H9 (cell line): ENCODE data around the gene ADI1. TPM values are rescaled to one million over a fixed set of nuclear protein-coding genes. Genes with fewer than 3 reads are reported as not detected.

ENCODE experiments used
- DNase-seq: peaks from one replicate; pipeline ENCODE4 v3.0.0-alpha.2; 2017
- H2AFZ ChIP-seq: one replicate; pipeline ENCODE4 v1.6.1; 2013; ENCODE audit warnings: mild to moderate bottlenecking, low read length, control low read depth, moderate library complexity
- H2AK5ac ChIP-seq: 2 replicates; pipeline ENCODE4 v1.6.1; 2013; ENCODE audit warnings: low read length, control low read depth, mixed read lengths; ENCODE audit not compliant: insufficient read length
- H2BK120ac ChIP-seq: one replicate; pipeline ENCODE4 v1.6.1; 2013; ENCODE audit warnings: low read depth, mild to moderate bottlenecking, low read length, control low read depth, inconsistent platforms; ENCODE audit not compliant: poor library complexity, severe bottlenecking
- H2BK12ac ChIP-seq: 2 replicates; pipeline ENCODE4 v1.6.1; 2013; ENCODE audit warnings: low read length, control low read depth, mixed read lengths, low read depth; ENCODE audit not compliant: insufficient read length
- H2BK15ac ChIP-seq: 2 replicates; pipeline ENCODE4 v1.6.1; 2013; ENCODE audit warnings: low read depth, low read length, control low read depth
- H2BK20ac ChIP-seq: one replicate; pipeline ENCODE4 v1.6.1; 2013; ENCODE audit warnings: low read depth, mild to moderate bottlenecking, low read length, control low read depth, inconsistent platforms; ENCODE audit not compliant: poor library complexity, severe bottlenecking
- H2BK5ac ChIP-seq: 2 replicates; pipeline ENCODE4 v1.6.1; 2013; ENCODE audit warnings: low read length, control low read depth, mixed read lengths; ENCODE audit not compliant: insufficient read length
- H3K14ac ChIP-seq: 2 replicates; pipeline ENCODE4 v1.6.1; 2013; ENCODE audit warnings: low read length, control low read depth; ENCODE audit not compliant: insufficient read depth
- H3K18ac ChIP-seq: 2 replicates; pipeline ENCODE4 v1.6.1; 2013; ENCODE audit warnings: low read depth, mild to moderate bottlenecking, mixed read lengths, low read length, control low read depth; ENCODE audit not compliant: insufficient read length
- H3K23ac ChIP-seq: 2 replicates; pipeline ENCODE4 v1.6.1; 2013; ENCODE audit warnings: low read length, control low read depth, mixed read lengths, low read depth; ENCODE audit not compliant: insufficient read length
- H3K23me2 ChIP-seq: 2 replicates; pipeline ENCODE4 v1.6.1; 2013; ENCODE audit warnings: low read depth, mild to moderate bottlenecking, mixed read lengths, low read length, control low read depth; ENCODE audit not compliant: insufficient read length, poor library complexity, severe bottlenecking
- H3K27ac ChIP-seq: 2 replicates; pipeline ENCODE4 v1.5.1; 2013; ENCODE audit warnings: low read length, control low read depth, mixed read lengths, low read depth; ENCODE audit not compliant: insufficient read length
- H3K27me3 ChIP-seq: 2 replicates; pipeline ENCODE4 v1.6.1; 2013; ENCODE audit warnings: low read length, control low read depth, inconsistent platforms; ENCODE audit not compliant: insufficient read depth
- H3K4ac ChIP-seq: 2 replicates; pipeline ENCODE4 v1.6.1; 2013; ENCODE audit warnings: low read depth, mild to moderate bottlenecking, control low read depth, inconsistent platforms, low read length, moderate library complexity
- H3K4me1 ChIP-seq: 2 replicates; pipeline ENCODE4 v1.6.1; 2013; ENCODE audit warnings: low read length, control low read depth, inconsistent platforms; ENCODE audit not compliant: insufficient read depth
- H3K4me2 ChIP-seq: 2 replicates; pipeline ENCODE4 v1.6.1; 2013; ENCODE audit warnings: low read length, control low read depth, mixed read lengths; ENCODE audit not compliant: insufficient read length, insufficient read depth
- H3K56ac ChIP-seq: 2 replicates; pipeline ENCODE4 v1.6.1; 2013; ENCODE audit warnings: low read depth, mild to moderate bottlenecking, mixed read lengths, low read length, control low read depth; ENCODE audit not compliant: insufficient read length
- H3K79me1 ChIP-seq: 2 replicates; pipeline ENCODE4 v1.6.1; 2013; ENCODE audit warnings: low read depth, mild to moderate bottlenecking, moderate library complexity, low read length, control low read depth, inconsistent platforms; ENCODE audit not compliant: insufficient read depth, poor library complexity, severe bottlenecking
- H3K79me2 ChIP-seq: 2 replicates; pipeline ENCODE4 v1.6.1; 2013; ENCODE audit warnings: low read length, control low read depth, inconsistent platforms; ENCODE audit not compliant: insufficient read depth
- H3K9ac ChIP-seq: 2 replicates; pipeline ENCODE4 v1.6.1; 2013; ENCODE audit warnings: low read length, control low read depth, mixed read lengths; ENCODE audit not compliant: insufficient read length; ENCODE audit errors: extremely low read depth
- H3K9me3 ChIP-seq: one replicate; pipeline ENCODE4 v1.6.1; 2013; ENCODE audit warnings: low read depth, low read length, inconsistent platforms; ENCODE audit not compliant: control insufficient read depth
- H3T11ph ChIP-seq: one replicate; pipeline ENCODE4 v1.6.1; 2013; ENCODE audit warnings: mild to moderate bottlenecking, low read length, control low read depth, inconsistent platforms
- H4K20me1 ChIP-seq: one replicate; pipeline ENCODE4 v1.6.1; 2013; ENCODE audit not compliant: control insufficient read depth, insufficient read length, insufficient read depth
- H4K5ac ChIP-seq: 2 replicates; pipeline ENCODE4 v1.6.1; 2013; ENCODE audit warnings: low read depth, mild to moderate bottlenecking, mixed read lengths, low read length, control low read depth; ENCODE audit not compliant: insufficient read length
- H4K8ac ChIP-seq: replicated peaks from 2 replicates; pipeline ENCODE4 v1.6.1; 2013; ENCODE audit warnings: low read length, control low read depth, mixed read lengths, low read depth; ENCODE audit not compliant: insufficient read length
- H4K91ac ChIP-seq: 2 replicates; pipeline ENCODE4 v1.6.1; 2013; ENCODE audit warnings: low read depth, mild to moderate bottlenecking, moderate library complexity, mixed read lengths, low read length, control low read depth; ENCODE audit not compliant: insufficient read length
- H3K27ac Mint-ChIP-seq, 3 experiments: 2 replicates in 2 of 3; 3 replicates in 1 of 3; pipeline ENCODE4 v1.8.0; 2020 to 2021; ENCODE audit warnings: mixed read lengths in 3 of 3, mild to moderate bottlenecking in 1 of 3, moderate library complexity in 1 of 3
- H3K27me3 Mint-ChIP-seq: 2 replicates; pipeline ENCODE4 v1.8.0; 2021; ENCODE audit warnings: low read depth, mild to moderate bottlenecking, moderate library complexity, mixed read lengths
- H3K36me3 Mint-ChIP-seq, 3 experiments: 2 replicates in 2 of 3; 3 replicates in 1 of 3; pipeline ENCODE4 v1.8.0; 2020 to 2021; ENCODE audit warnings: low read depth in 3 of 3, mixed read lengths in 3 of 3; ENCODE audit not compliant: insufficient read depth in 1 of 3
- H3K4me1 Mint-ChIP-seq, 2 experiments: 2 replicates each; pipeline ENCODE4 v1.8.0; 2020; ENCODE audit warnings: mixed read lengths in 2 of 2
- H3K4me3 Mint-ChIP-seq, 2 experiments: 2 replicates in 1 of 2; 3 replicates in 1 of 2; pipeline ENCODE4 v1.8.0; 2020 to 2021; ENCODE audit warnings: mild to moderate bottlenecking in 2 of 2, mixed read lengths in 2 of 2, moderate library complexity in 1 of 2
- H3K9me3 Mint-ChIP-seq, 2 experiments: 2 replicates in 1 of 2; 3 replicates in 1 of 2; pipeline ENCODE4 v1.8.0; 2020; ENCODE audit warnings: mild to moderate bottlenecking in 2 of 2, mixed read lengths in 2 of 2, moderate library complexity in 1 of 2
- WGBS: extraction: QIAGEN DNeasy Blood & Tissue Kit; methylation state at CpG from one replicate; pipeline ENCODE4 v1.1.7; 2013; ENCODE audit warnings: missing lambda C conversion rate, low lambda C conversion rate, mixed read lengths; ENCODE audit not compliant: insufficient read length; ENCODE audit errors: extremely low coverage; 5-methylcytosine and 5-hydroxymethylcytosine counted together
- total RNA-seq: library from RNA; stranded (reverse); gene quantifications from 2 replicates; pipeline ENCODE4 v1.2.1, GENCODE V29; 2021
- TF ChIP-seq, protein P1 (sequence below): fragments of 200-600 bp; sonication (generic); conservative IDR thresholded peaks from 3 replicates; pipeline ENCODE4 v1.8.0; 2021; ENCODE audit warnings: antibody characterized with exemption, mild to moderate bottlenecking

The ADI1 gene
- total RNA-seq, 1 experiment from 2014 or later: 23.4 TPM

DNA sequence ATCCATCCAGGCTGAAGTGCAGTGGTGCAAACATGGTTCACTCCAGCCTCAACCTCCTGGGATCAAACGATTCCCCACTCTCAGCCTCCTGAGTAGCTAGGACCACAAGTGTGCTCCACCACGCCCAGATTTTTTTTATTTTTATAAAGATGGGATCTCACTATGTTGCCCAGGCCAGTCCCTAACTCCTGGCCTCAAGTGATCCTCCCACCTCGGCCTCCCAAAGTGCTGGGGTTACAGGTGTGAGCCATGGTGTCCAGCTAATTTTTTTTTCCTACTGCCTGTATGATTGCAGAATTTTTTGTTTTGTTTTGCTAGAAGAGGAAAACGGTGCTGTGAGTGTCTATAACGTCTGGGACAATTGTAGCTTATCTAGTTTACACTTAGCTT lies 38.3 kb downstream of the ADI1 start:
- no peak overlapping the region for H3K56ac ChIP-seq
- H3K36me3 Mint-ChIP-seq: peaks cover 15 to 39% (median 29%) of the 10 kb centered on the region in 3 experiments

More for the DNA sequence above, 38.3 kb downstream of the ADI1 start:
- H3K23ac ChIP-seq: no peak overlapping the region
- no peak overlapping the region for H2BK12ac ChIP-seq
- Mint-ChIP-seq H3K4me1 (peaks cover 0 to 2% of the 10 kb centered on the region in 2 experiments; a peak in 1 of 4 replicates), H3K27ac (no peak overlapping the region), H3K9me3 (no peaks in the 10 kb centered on the region; a peak in 1 of 5 replicates), H3K27me3 (peaks cover 1% of the 10 kb centered on the region; the same call in 1 of the 2 replicates), H3K4me3 (no peak overlapping the region)
- H2BK5ac ChIP-seq: no peak overlapping the region
- H3K4me2 ChIP-seq: no peak overlapping the region
- no peaks in the 10 kb centered on the region for H3K9me3 ChIP-seq
- TF ChIP-seq, protein P1, sequence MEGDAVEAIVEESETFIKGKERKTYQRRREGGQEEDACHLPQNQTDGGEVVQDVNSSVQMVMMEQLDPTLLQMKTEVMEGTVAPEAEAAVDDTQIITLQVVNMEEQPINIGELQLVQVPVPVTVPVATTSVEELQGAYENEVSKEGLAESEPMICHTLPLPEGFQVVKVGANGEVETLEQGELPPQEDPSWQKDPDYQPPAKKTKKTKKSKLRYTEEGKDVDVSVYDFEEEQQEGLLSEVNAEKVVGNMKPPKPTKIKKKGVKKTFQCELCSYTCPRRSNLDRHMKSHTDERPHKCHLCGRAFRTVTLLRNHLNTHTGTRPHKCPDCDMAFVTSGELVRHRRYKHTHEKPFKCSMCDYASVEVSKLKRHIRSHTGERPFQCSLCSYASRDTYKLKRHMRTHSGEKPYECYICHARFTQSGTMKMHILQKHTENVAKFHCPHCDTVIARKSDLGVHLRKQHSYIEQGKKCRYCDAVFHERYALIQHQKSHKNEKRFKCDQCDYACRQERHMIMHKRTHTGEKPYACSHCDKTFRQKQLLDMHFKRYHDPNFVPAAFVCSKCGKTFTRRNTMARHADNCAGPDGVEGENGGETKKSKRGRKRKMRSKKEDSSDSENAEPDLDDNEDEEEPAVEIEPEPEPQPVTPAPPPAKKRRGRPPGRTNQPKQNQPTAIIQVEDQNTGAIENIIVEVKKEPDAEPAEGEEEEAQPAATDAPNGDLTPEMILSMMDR: no peak
- H3K79me2 ChIP-seq: no peaks in the 10 kb centered on the region
- no peak overlapping the region for H4K91ac ChIP-seq
- no peak overlapping the region for H3K14ac ChIP-seq
- H2BK15ac ChIP-seq: no peak overlapping the region
- no peaks in the 10 kb centered on the region for H3K4me1 ChIP-seq
- no peak overlapping the region for H3K4ac ChIP-seq
- no peak overlapping the region for H2BK120ac ChIP-seq
- H3K27ac ChIP-seq: no peak overlapping the region
- no peak overlapping the region for H4K5ac ChIP-seq
- no peak overlapping the region for H4K8ac ChIP-seq
- H3K9ac ChIP-seq: no peak overlapping the region
- no CpG with 5 or more reads among the region's 5 CpGs for WGBS
- H4K20me1 ChIP-seq: no peaks in the 10 kb centered on the region
- no peaks in the 10 kb centered on the region for H3K79me1 ChIP-seq
- no peaks in the 10 kb centered on the region for H3K23me2 ChIP-seq
- no peak overlapping the region for H2AFZ ChIP-seq
- no peak overlapping the region for H3T11ph ChIP-seq
- no peaks in the 10 kb centered on the region for H3K27me3 ChIP-seq
- H3K18ac ChIP-seq: no peak overlapping the region
- DNase-seq: no peak
- H2AK5ac ChIP-seq: no peak overlapping the region
- H2BK20ac ChIP-seq: no peak overlapping the region
